ENCODE data around the gene MMP17.

DNA sequence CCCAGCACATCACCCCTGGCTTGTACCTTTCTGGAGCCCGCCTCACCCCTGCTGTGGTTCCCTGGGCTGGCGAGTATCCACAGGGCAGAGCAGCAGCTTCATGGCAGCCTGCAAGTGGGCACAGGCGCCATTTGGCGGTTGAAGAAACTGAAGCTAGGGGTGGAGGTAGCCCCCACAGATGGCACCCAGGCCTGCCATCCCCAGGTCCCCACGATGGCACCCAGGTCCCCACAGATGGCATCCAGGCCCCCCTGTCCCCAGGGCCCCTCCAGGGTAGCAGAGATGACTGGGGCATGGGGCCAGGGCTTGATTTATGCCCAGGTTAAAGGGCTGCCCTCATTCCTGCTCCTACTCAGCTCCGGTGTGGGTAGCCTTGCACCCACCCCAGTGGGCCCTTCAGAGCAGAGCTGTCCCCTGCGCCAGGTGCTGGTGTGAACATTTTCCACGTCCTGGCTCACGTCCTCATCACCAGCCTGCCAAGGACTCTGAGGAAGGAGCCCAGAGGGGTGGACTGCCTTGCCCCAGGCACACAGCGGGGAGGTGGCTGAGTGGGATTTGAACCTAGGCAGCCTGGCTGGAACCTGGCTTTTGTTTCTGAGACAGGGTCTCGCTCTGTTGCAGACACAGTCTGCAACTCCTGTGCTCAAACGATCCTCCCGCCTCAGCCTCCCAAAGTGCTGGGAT lies 8.7 kb downstream of the MMP17 start:
- TF ChIP-seq, protein P1, sequence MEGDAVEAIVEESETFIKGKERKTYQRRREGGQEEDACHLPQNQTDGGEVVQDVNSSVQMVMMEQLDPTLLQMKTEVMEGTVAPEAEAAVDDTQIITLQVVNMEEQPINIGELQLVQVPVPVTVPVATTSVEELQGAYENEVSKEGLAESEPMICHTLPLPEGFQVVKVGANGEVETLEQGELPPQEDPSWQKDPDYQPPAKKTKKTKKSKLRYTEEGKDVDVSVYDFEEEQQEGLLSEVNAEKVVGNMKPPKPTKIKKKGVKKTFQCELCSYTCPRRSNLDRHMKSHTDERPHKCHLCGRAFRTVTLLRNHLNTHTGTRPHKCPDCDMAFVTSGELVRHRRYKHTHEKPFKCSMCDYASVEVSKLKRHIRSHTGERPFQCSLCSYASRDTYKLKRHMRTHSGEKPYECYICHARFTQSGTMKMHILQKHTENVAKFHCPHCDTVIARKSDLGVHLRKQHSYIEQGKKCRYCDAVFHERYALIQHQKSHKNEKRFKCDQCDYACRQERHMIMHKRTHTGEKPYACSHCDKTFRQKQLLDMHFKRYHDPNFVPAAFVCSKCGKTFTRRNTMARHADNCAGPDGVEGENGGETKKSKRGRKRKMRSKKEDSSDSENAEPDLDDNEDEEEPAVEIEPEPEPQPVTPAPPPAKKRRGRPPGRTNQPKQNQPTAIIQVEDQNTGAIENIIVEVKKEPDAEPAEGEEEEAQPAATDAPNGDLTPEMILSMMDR (IDR thresholded peaks at IDR 0.05) = no peak
- no peak for TF ChIP-seq EP300 (IDR thresholded peaks at IDR 0.05)
